Activated CD8-positive, alpha-beta memory T cell treated with anti-CD3 and anti-CD28 coated beads, Interleukin-2, amount 50 U/mL, for 4 hours (primary cell): ENCODE measurements around the gene CAMK2B.
A peak's percentile ranks its signal among the peaks of the same experiment; 100 is the strongest.
"Not testable (repeated sequence)": the region's sequence is repeated elsewhere in the genome, so short reads cannot be mapped to it uniquely, and the experiment has no call there.

Experiments used
- DNase-seq: peaks from one replicate; pipeline ENCODE4 v3.0.0-alpha.2; 2020

The CAMK2B gene

GRCh38 chr7:44212581-44213184 is 112.7 kb downstream of the CAMK2B start:
- DNase-seq = peak; percentile 3

- DNase-seq = peak; percentile 2
These were observed 113.4 kb downstream of the CAMK2B start for GRCh38 chr7:44212018-44212417.

GRCh38 chr7:44211126-44211675 is 114.2 kb downstream of the CAMK2B start:
- DNase-seq = peak; percentile 3

- peak; percentile 7 for DNase-seq
These were observed 115.3 kb downstream of the CAMK2B start for GRCh38 chr7:44210107-44210506.

- DNase-seq = no peak
These were observed 117.3 kb downstream of the CAMK2B start for GRCh38 chr7:44208085-44208484.

GRCh38 chr7:44206008-44206407 is 119.4 kb downstream of the CAMK2B start:
- DNase-seq = peak; percentile 1

GRCh38 chr7:44201813-44202212 is 123.6 kb downstream of the CAMK2B start:
- DNase-seq = no peak

- DNase-seq = peak; percentile 93
These were observed 124.5 kb downstream of the CAMK2B start, which contains the start of gene YKT6 for GRCh38 chr7:44200699-44201461. YKT6 (plus strand) TSS chr7:44200978; CDS start chr7:44201136, 158 bp downstream.

- DNase-seq = not testable (repeated sequence)
These were observed 125.2 kb downstream of the CAMK2B start for GRCh38 chr7:44200163-44200562.

- no peak for DNase-seq
These were observed 127.9 kb downstream of the CAMK2B start for GRCh38 chr7:44197474-44197873.

- DNase-seq = no peak
These were observed 128.9 kb downstream of the CAMK2B start for GRCh38 chr7:44196450-44196872.

GRCh38 chr7:44195889-44196288 is 129.5 kb downstream of the CAMK2B start:
- no peak for DNase-seq

GRCh38 chr7:44194562-44195145 is 130.7 kb downstream of the CAMK2B start:
- DNase-seq = no peak

- DNase-seq = peak; percentile 33
These were observed 131.3 kb downstream of the CAMK2B start for GRCh38 chr7:44194069-44194468.

GRCh38 chr7:44193011-44193802 is 132.2 kb downstream of the CAMK2B start:
- DNase-seq = no peak

- no peak for DNase-seq
These were observed 134.2 kb downstream of the CAMK2B start for GRCh38 chr7:44191171-44191570.

GRCh38 chr7:44189993-44190872 is 135.2 kb downstream of the CAMK2B start:
- DNase-seq = no peak

- DNase-seq = no peak
These were observed 136.0 kb downstream of the CAMK2B start, which contains the start of gene GCK for GRCh38 chr7:44189286-44189992. GCK (minus strand) TSS chr7:44189439; CDS start chr7:44188953, 486 bp downstream.

GRCh38 chr7:44188480-44189225 is 136.7 kb downstream of the CAMK2B start:
- DNase-seq = no peak
